RWPE2 (cell line): ENCODE measurements around the gene PRORP.

ENCODE experiments used
- ATAC-seq: fragments of 200-7000 bp; cut with Tn5 transposase; 3 replicates; pipeline ENCODE4 v1.9.1; 2021; ENCODE audit warnings: low read depth
- DNase-seq: peaks from one replicate; pipeline ENCODE4 v3.0.0-alpha.2; 2020; ENCODE audit warnings: low spot score
- H3K27ac ChIP-seq: fragments of 450-650 bp; 2 replicates; pipeline ENCODE4 v1.5.1; 2017; ENCODE audit warnings: mild to moderate bottlenecking; ENCODE audit not compliant: poor library complexity, severe bottlenecking
- H3K27me3 ChIP-seq: fragments of 250-450 bp; sonication (Bioruptor Pico); 2 replicates; pipeline ENCODE4 v1.5.1; 2021; ENCODE audit warnings: mild to moderate bottlenecking, moderate library complexity; ENCODE audit not compliant: insufficient read depth, poor library complexity, severe bottlenecking
- H3K36me3 ChIP-seq: fragments of 250-450 bp; sonication (Bioruptor Pico); 2 replicates; pipeline ENCODE4 v1.5.1; 2020; ENCODE audit warnings: low read depth, mild to moderate bottlenecking, moderate library complexity
- H3K4me1 ChIP-seq: fragments of 250-450 bp; sonication (Bioruptor Pico); 2 replicates; pipeline ENCODE4 v1.5.1; 2021; ENCODE audit warnings: mild to moderate bottlenecking, moderate library complexity; ENCODE audit not compliant: insufficient read depth, poor library complexity, severe bottlenecking
- H3K4me3 ChIP-seq: fragments of 250-450 bp; sonication (Bioruptor Pico); 2 replicates; pipeline ENCODE4 v1.5.1; 2021; ENCODE audit warnings: mild to moderate bottlenecking, moderate library complexity; ENCODE audit not compliant: severe bottlenecking
- H3K9me3 ChIP-seq: fragments of 250-450 bp; sonication (Bioruptor Pico); 2 replicates; pipeline ENCODE4 v1.5.1; 2021; ENCODE audit warnings: mild to moderate bottlenecking, moderate library complexity; ENCODE audit not compliant: severe bottlenecking
- CTCF ChIP-seq: fragments of 450-650 bp; IDR thresholded peaks from one replicate; pipeline ENCODE4 v1.5.1; 2017; ENCODE audit warnings: mild to moderate bottlenecking, moderate library complexity; ENCODE audit not compliant: poor library complexity, severe bottlenecking

PRORP gene

DNA sequence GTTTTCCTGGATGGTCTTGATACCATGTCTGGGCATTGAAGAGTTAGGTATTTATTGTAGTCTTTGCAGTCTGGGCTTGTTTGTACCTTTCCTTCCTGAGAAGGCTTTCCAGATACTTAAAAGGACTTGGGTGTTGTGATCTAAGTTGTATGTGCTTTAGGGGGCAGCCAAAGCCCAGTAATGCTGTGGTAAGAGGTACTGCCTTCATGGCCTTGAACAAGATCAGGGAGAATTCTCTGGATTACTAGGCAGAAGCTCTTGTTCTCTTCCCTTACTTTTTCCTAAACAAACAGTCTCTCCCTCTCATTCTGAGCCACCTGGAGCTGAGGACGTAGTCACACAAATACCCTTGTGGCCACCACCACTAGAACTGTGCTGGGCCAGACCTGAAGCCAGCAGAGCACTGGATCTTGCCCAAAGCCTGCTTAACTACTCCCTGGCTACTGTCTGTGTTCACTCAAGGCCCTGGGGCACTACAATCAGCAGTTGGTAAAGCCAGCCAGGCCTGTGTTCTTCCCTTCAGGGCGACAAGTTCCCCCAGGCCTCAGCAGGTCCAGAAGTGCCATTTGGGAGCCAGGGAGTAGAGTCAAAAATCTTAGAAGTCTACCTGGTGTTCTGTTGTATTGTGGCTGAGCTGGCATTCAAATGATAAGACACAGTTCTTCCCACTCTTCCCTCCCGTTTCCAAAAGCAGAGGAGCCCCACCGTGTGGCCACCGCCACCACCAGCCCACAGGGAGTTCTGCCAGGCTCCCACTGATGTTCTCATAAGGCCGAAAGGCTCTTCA is 11.4 kb downstream of the PRORP start:
- Histone ChIP-seq H3K4me1 (no peaks in the 10 kb centered on the region), H3K9me3 (no peaks in the 10 kb centered on the region), H3K27me3 (no peaks in the 10 kb centered on the region), H3K27ac (no peak overlapping the region), H3K4me3 (no peak overlapping the region), H3K36me3 (peaks cover 48% of the 10 kb centered on the region)
- TF ChIP-seq CTCF = no peak
- no peak for DNase-seq
- ATAC-seq = no peak; the same call in 2 of the 3 replicates

- DNase-seq = no peak
- Histone ChIP-seq H3K27ac (no peak overlapping the region), H3K36me3 (peaks cover 45% of the 10 kb centered on the region), H3K9me3 (no peaks in the 10 kb centered on the region), H3K27me3 (no peaks in the 10 kb centered on the region), H3K4me3 (no peak overlapping the region), H3K4me1 (no peaks in the 10 kb centered on the region)
- no peak for TF ChIP-seq CTCF
- no peak; the same call in 2 of the 3 replicates for ATAC-seq
Observed at GRCh38 chr14:35134329-35135123, 12.2 kb downstream of the PRORP start.

GRCh38 chr14:35138585-35138984 is 16.2 kb downstream of the PRORP start:
- H3K9me3 ChIP-seq = no peaks in the 10 kb centered on the region
- no peak overlapping the region for H3K4me3 ChIP-seq
- DNase-seq (no peak), ATAC-seq (no peak)
- H3K27ac ChIP-seq = no peak overlapping the region
- H3K27me3 ChIP-seq = no peaks in the 10 kb centered on the region
- H3K4me1 ChIP-seq = no peaks in the 10 kb centered on the region
- H3K36me3 ChIP-seq = peaks cover 31% of the 10 kb centered on the region
- TF ChIP-seq CTCF = no peak

- Histone ChIP-seq H3K4me3 (no peak overlapping the region), H3K27ac (no peak overlapping the region), H3K27me3 (no peaks in the 10 kb centered on the region), H3K36me3 (peaks cover 23% of the 10 kb centered on the region), H3K4me1 (no peaks in the 10 kb centered on the region), H3K9me3 (no peaks in the 10 kb centered on the region)
- DNase-seq = no peak
- TF ChIP-seq CTCF = peak; percentile 84
- ATAC-seq = peak; percentile 31; the same call in 1 of the 3 replicates
Observed at GRCh38 chr14:35140718-35141581, 18.6 kb downstream of the PRORP start.
